Right lobe of liver (tissue), 4 donors: ENCODE data around the gene MRPS34.

Experiments
- CTCF ChIP-seq, 4 donors: fragments of 200-600 bp in 3 of 4; fragments of 450-650 bp in 1 of 4; IDR thresholded peaks; one replicate each; pipeline versions ENCODE4 v1.5.1 to v1.8.0; 2016 to 2022; ENCODE audit warnings: antibody characterized with exemption in 4 of 4, mild to moderate bottlenecking in 2 of 4
- POLR2A ChIP-seq: fragments of 450-650 bp; IDR thresholded peaks from one replicate; pipeline ENCODE4 v1.6.1; 2017; ENCODE audit warnings: antibody characterized with exemption, mild to moderate bottlenecking
- donor health status: DM: no; HTN: no; CAD: no.
- donor health status: DM: no; HTN: no; CAD: no.
- donor health status: DM: no; HTN: yes; CAD: no.

DNA sequence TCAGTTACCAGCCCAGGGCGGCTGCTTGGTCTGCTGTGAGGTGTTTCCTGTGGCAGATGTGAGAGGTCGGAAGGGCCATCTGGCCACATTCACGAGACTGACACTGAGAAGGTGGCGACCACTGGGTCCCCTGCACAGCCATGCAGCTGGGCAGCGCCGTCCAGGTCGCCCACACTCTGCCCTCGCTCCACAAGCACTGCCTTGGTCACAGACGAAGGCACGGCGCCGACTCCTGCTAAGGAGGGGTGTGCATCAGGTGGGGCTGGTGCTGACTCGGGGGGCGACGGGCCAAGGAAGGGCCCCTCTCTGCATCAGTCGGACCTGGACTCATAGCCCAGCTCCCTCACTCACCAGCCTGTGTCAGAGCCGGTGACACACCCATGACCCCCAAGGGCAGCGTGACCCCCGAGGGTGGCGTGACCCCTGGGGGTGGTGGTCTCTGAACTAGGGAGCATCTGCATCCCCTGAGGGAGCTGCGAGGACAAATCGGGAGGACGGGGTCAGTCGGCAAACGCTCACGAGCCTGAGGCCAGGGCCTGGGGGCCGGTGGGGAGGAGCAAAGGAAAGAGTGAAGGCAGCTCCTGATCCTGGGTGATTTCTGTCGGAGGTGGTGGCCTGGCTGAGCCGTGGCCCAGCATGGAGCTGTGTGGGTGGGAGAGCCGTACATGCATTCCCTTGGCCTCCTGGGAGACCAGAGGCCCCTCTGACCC is 32.0 kb downstream of the MRPS34 start:
- TF ChIP-seq CTCF (IDR thresholded peaks at IDR 0.05) (no peak), POLR2A (no peak)
